ENCODE results near the gene KCNQ1.

The KCNQ1 gene

DNA sequence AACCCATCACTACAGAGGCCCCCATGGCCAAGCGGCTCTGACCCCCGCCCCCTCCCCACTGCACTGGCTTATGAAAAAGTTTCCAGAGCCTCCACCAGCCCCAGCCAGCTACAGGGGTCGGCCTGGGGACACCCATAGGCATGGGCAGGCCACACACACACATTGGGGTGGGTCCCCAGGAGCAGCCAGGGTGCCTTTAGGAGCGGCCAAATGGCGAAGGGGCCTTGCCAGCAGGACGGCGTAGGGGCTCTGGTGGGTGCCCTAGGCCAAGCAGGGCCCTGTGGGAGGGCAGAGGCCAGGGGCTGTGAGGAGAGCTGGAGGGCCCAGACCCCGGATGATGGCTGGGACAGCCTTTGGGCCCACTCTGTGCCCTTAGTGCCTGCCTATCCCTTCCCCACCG, 34.2 kb upstream of the KCNQ1 start:
- no peak for DNase-seq

DNA sequence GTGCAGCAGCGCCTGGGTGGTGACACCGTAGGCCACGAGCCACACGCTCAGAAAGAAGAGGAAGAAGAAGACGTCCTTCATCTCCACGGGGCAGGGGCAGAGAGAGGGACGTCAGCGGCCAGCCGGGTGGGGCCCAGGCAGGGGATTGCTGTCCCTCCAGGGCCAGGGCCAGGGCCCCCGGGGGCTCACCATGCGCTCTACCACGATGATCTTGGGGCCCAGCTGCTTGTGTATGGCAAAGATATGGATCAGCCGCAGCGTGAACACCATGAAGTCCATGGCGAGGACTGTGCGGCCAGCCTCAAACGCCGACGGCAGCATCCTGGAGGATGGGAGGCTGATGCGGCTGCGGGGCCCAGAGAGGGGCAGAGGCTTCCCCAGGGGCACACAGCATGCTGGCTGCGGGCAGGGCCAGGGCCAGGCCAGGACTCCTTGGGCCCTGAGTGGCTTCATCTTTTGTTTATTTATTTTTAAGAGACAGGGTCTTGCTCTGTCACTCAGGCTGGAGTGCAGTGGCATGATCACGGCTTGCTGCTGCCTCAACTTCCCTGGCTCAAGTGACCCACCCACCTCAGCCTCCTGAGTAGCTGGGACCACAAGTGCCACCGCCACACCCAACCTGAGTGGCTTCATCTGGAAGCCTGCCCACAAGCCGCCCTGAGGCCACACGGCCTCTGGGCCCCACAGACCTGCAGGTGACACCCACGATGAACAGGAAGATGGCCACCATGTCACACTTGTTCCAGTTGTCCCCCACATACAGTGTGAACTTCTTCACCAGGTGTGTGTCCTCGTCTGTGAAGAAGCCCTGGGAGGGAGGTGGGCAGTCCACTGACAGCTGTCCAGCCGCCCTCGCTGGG, 33.1 kb upstream of the KCNQ1 start:
- no peak for DNase-seq

DNA sequence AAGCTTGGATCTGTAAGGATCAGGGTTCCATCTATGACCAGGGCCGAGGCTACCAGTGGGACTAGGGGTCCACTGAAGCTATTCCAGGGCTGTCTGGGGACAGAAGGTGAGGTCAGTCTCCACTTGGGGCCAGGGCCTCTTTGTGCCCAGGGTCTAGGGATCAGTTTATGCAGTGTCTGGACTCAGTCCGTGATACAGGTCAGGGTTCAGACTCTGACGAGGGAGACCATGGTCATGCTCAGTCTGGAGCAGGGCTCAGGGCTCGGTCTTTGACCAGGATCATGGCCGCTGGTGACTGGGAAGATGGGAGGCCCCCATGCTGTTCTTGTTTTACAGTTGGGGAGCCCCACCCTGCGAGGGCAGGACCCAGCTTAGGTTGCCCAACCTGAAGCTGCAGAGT, 32.5 kb upstream of the KCNQ1 start:
- DNase-seq = no peak

DNA sequence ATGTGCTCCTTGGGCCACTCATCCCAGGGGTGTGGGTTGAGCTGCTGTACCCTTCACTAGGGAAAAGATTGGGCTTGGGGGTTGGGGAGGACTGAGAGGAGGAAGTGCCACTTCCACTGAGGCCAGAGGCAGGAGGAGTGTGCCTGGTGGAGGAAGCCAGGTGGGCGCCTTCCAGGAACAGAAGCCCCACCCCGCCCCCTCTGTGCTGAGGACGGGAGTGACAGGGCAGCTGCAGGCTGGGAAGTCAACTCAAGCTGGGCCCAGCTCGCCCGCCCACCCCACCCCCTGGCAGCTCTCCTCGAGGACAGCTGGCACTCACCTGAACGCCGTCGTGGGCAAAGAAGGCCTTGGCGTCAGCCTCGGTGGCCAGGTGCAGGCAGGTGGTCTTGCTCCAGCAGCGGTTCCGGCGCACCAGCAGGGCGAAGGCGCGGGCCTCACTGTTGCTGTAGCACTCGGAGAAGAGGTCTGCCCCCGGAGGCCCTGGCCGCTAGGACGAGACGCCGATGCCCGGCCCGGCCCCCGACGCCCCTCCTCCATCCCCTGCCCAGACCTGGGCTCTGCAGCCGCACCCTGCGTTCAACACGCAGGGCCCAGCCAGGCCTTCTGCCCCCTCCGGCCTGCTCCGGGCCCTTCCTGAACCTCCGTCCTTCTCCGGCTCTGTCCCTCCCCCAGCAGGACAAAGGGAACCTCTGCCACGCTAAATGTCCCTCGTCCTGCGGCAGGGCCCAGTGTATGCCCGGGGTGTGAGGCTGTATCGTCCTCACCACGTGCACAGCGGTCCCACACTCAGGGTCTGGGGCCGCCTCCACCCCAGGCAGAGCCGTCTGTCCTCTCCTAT, 30.8 kb upstream of the KCNQ1 start:
- DNase-seq = no peak

DNA sequence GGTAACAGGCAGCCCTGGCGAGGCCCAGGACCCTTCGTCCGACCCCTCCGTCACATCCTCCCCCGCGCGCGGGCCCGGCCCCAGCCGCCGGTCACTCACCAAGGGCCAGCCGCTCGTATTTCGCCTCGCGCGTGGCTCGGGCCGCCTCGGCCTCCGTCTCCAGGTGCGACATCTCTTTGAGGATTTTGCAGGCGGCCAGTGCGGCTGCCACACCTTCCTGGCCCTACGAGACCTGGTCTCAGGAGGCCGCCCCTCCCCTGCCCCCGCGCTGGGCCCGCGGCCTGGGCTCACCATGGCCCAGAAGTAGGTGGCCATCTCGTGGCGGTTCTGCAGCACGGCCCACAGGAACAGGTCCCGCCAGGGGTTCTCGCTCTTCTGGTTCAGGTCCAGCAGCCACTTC, 30.2 kb upstream of the KCNQ1 start:
- DNase-seq = no peak

DNA sequence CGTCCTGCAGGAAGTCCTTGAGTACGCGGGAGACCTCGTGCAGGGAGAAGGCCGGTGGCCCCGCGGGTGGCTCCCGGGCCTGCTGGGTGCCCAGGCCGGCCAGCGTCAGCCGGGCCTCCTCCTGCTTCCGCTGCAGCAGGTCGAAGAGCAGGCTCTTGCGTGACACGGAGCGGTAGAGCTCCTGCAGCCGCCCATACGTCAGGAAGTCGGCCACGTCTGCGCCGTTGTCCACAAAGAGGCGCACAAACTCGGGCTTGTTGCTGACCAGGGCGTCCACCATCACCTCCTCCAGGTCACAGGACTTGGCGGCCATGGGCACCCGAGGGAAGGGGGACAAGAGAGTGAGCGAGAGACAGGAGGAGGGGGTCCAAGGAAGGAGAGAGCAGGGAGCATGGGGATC, 29.6 kb upstream of the KCNQ1 start:
- no peak for DNase-seq

DNA sequence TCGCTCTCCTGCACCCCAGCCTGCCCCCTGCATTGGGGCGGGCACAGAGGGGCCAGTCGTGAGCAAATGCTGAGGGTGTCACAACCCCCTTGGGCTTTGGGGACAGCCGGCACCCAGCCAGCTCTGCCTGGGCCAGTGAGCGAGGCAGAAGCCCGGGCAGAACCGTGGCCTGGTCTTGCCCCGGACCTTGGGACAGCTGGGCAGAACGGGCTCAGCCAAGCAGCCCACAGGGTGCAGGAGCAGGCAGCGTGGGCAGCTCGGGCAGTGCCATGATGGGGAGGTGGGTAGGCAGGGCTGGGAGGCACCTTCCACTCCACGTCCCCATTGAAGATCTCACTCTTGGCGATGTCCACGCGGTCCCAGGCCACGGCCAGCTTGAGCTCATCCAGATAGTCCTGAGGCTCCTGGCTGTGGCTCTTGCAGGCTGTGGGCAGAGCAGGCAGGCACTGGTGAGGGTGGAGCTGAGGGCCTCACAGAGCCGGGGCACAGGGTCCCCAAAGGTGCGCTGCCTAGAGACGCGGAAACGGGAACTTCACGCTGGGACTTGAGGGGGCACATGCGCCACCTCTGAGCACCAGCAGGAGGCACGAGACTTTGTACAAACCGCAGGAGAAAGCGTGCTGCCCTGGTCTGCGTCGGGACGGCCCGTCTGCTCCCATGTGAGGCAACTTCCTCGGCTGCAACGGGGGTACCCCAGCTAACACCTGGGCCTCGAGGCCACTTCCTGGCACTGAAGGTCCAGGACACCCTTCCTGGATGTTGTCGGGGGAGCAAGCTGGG, 29.0 kb upstream of the KCNQ1 start:
- DNase-seq = no peak

DNA sequence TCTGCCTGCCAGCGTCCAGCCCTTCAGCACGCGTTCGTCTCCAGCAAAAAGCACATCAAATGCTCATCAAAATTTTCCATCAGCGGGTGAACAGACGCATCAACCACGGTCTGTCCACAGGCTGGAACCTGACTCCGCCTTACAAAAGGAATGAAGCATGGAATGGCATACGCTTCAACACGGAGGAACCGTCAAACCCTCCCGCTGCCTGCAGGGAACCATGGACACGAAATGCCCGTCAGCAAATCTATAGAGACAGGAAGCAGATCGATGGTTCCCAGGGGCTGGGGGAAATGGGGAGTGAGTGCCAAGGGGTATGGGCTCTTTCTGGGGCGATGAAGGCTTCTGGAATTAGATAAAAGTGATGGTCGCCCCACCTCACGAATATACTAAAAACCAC, 28.0 kb upstream of the KCNQ1 start:
- DNase-seq = no peak

DNA sequence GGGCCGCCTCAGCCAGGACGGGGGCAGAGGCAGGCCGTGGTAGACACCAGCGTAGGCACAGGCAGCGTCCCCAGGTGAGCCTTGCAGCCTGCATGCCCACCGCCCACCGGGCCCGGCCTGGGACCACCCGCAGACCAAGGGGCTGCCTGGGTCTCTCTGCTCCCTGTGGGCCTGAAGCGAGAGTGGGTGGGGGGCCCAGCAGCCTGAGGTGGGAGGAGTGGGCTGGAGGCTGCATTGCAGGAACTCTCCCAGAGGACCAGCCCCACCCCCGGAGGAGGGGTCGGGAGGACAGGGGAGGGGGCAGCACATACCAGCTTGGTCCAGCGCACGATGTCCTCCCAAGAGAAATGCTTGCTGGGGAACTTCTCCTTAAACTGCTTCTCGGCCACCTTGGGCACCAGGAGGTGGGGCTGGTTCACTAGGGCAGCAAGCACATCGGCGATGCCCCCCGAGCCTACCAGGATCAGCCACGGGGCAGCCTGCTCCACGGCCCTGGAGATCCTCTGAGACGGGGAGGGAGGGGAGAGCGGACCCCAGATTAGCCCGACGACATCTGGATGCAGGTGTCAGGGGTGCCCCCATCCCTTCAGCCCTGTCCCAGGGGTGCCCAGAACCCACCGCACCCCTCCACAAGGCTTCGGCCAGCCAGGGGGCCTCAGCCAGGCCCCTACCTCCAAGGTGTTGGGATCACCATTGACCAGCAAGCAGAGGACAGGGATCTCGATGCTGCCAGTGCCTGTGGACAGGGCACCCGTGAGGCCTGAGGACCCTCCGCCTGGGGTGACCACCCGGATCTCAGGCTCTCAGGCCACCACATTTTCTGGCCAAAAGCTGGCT, 26.7 kb upstream of the KCNQ1 start:
- DNase-seq = no peak

DNA sequence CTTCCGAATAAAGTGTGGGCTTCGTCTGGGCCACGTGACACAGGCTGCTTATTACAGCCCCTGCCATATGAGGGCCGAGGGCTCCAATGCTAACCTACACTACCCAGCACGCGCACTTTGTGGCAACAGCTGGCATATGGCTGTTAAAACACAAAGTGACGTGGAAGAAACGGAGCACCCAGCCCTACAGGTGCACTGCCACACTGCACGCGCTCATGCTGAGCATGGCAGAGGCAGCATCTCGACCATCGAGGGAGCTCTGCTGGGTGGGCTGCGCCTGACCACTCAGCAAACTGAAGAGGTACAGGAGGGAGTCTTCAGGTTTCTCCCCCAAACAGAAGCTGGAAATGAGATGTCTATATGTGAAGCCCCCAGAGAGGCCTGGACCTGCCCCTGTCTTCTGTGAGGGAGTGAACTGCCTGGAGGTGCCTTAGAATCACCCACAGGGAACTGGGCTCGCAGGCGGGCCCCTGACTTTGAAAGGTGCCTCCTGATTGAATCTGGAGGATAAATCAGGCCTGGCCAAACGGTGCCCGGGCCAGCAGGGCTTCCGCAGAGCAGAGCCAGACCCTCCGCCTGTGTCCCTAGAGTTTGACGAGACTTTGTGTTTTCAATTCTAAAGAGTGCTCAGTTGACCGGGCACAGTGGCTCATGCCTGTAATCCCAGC, 26.0 kb upstream of the KCNQ1 start:
- DNase-seq = no peak

DNA sequence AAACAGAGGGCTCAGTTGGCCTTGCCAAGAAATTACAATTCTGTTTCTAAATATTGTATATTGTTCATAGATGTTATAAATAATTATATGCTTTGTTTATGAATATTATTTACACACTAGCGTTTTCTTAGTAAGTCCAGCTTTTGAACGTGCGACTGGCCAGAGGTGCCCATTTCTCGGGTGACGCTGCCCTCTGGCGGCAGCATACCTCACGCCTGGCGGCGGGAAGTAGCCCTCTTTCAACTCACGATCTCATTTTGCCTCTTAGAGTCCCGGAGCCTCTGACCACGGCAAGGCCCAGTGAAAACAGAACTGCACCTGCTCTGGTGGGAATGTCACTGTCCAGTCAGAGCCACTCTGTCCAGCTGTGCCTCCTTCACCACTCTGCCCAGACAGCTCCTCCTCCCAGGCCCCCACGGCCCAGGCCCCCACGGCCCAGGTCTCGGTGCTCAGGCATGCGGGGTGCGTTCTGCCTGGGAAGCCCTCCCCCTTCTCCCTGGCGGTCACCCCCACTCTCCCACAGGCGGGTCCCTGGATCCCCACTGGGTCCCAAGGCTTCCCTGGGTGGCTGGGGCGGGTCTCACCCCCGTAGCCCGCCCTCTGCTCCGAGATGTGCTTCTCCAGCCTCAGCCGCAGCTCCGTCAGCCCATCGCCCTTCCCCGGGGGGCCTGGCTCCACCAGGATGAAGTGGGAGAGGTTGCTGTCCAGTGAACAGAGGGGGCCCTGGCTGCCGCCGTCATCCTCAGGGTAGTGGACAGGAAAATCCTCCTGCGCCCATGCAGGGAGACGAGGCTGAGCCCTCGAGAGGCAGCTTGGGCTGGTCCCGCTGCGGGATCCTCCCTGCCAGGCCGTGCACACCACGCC, 24.9 kb upstream of the KCNQ1 start:
- DNase-seq = peak; percentile 78

DNA sequence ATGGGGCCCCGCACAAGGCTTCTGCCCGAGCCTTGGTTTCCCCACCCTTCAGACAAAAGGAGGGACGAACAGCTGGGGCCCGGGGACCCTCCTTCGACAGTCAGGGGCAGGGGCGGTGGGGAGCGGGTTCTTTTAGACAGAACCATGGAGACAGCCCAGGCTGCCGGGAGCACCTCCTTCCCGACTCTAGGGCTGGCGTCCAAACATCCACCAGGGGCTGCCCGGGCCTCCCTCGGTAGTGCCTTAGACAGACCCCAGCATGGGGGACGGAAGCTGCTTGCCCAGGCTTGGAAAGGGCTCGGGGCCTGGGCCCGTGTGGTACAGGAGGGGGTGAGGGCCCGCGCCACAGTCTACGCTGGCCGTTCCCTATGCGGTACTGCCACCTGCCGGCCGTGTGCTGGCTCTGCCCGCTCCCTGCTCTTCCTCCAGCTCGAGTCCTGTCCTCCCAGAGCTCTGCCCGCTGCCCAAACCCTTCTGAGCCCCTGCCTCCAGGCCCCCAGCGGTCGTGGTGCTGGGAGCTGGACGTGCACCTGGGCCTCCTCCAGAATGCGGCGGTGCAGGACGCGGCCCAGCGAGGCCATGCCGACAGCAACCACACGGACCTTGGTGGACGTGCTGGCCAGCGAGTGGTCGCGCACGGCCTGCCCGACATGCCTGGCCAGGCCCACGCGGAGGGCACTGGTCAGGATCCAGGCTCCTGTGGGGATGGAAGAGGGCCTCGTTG, 24.1 kb upstream of the KCNQ1 start:
- peak; percentile 80 for DNase-seq

DNA sequence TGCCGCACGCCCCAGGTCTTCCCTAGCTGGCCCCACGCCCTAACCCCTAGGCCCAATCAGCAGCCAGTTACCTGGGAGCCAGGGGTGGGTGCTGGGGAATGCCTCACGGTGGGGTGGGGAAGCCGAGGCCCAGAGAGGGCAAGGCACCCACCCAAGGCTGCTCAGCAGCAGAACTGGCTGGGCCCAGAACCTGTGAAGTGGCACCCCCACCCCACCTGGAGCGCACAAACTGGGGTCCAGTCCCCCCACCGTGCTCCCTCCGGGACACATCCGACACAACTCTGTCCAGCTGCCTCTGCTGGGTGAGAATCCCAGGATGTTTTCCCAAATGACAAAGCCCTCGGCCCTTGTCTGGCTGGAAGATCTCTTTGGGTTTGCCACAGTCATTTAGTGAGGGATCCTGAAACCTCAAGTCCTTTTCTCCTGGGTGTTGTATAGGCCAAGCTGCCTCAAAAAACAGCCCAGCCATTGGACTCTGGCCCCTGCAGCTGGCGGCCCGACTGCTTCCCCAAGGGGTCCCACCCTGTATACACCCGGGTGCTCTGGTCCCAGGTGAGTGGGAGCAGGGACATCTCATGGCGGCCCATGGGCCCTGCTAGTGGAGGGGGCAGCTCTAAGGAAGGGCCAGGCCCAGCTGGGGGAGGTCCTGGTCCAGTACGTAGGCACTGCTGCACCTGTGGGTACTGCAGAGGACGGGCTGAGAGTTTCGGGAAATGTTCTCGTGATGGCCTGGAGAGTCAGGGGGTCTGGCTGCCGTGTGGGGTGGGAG, 23.4 kb upstream of the KCNQ1 start:
- DNase-seq = no peak

DNA sequence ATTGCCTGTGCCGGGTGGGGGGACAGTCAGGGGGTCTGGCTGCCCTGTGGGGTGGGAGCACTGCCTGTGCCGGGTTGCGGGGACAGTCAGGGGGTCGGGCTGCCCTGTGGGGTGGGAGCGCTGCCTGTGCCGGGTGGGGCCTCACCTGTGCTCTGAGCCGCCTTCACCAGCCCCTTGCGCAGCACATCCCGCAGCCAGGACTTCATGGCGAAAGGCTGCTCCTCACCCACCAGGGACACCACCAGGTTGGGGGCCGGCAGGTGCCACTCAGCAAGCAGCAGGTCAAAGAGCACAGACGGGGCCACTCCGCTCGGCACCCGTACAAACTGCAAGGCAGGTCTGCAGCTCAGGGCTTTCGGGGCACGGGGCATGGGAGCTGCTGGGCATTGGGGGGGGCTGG, 22.8 kb upstream of the KCNQ1 start:
- DNase-seq = no peak

DNA sequence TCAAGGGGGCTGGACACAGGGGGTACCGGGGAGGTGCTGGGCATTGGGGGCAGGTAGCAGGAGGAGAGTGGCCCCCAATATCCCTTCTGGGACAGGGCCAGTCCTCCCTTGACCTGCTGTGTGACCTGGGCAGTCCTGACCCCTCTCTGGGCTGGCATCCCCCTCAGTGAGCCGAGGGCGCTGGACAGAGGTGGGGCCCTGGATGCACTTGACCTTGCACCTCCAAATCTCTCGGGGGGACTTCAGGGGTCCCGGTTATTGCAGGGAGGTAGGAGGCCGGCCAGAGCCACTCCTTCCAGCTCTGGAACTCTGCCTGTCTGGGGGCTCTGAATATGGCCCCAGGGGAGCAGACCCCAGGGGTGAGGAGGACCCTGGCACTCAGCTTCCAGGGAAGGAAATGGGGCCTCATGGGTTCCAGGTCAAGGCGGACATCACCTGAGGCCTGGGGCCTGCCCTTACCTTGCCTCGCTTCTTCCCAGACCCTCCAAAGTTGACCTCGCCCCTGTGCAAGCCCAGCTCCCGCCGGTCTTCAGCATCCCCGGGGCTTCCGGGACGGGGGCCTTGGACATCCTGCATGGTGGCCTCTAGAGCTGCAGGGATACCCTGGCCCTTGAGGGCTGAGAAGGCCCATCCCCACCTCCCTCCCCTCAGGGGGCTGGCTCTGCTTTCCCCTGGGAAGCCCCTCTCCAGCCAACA, 22.2 kb upstream of the KCNQ1 start:
- DNase-seq = no peak

DNA sequence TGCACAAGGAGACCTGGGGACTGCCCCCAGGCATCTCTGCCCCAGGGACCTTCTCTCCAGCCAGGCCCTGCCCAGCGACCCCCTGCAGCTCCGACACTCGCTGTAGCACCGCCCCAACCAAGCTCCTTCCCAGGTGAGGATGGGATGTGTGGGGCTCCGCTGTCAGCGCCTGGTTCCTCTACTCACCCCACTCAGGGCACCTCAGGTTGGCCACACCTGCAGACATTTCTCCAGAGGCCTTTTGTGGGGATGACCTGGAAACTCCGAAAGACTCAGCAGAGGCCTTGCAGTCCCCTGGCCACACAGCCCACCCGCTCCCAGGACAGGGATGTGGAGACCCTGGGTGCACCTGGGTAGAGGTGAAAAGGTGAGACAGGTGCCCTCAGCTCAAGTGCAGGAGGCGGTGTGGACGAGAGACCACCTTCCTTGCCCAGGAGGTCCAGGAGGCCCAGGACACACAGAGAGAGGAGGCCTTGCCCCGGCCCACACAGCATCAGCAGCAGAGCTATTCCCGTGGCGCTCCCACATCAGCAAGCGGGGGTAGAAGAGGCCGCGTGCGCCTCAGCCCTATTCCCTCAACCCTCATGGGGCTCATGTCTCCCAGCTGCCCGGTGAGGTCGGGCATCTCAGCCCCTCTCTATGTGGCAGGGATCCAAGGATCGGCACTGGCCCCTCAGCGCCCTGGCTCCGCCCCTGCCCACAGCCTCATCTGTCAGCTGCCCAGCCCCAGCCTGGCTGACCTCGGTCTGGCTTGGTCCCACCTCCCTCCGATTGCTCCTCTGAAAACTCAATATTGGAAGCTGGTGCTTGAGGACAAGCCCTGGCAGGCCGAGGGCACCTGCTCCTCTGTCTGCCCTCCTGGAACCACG, 21.4 kb upstream of the KCNQ1 start:
- no peak for DNase-seq

DNA sequence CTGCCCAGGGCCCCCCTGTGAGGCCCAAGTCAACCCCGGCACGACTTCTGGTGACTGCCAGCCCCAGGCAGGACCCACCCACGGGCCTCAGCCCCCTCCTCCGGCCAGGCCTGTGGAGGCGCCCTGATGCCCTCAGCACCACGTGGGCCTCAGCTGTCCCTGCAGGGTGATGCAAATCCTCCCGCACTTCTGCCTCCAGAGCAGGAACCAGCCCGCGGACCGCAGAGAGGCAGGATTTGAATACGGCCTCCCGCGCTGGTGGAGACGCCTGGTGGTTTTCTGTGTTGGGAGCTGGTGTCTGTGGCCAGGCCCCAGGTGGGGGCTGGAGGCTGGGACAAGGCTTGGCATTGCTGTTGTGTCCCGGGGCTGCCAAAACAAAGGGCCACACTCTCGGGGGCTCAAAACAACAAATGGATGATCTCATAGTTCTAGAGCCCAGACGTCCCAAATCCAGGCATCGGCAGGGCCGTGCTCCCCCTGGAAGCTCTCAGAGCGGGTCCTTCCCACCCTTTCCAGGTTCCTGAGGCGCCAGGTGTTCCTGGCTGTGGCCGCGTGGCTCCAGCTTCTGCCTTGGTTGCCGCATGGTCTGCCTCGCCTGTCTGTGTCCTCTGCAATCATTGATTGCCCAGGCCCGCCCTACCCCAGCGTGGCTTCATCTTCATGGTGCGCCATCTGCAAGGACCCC, 19.9 kb upstream of the KCNQ1 start:
- no peak for DNase-seq

Data from left hindlimb (tissue), 1 donor.